AG09309 (cell line): ENCODE results near the gene NAT14.

Experiments used
- DNase-seq: peaks from one replicate; pipeline ENCODE4 v3.0.0-alpha.2; 2010; ENCODE audit warnings: low read depth
- H3K4me3 ChIP-seq: 2 replicates; pipeline ENCODE4 v1.5.1; 2011; ENCODE audit warnings: mild to moderate bottlenecking, low read depth, low read length, moderate library complexity; ENCODE audit not compliant: control insufficient read depth
- CTCF ChIP-seq: IDR thresholded peaks from 2 replicates; pipeline ENCODE4 v1.5.1; 2011; ENCODE audit warnings: mild to moderate bottlenecking, low read depth, low read length, inconsistent platforms; ENCODE audit not compliant: insufficient read depth, control insufficient read depth; ENCODE audit errors: missing control alignments

Gene NAT14

GRCh38 chr19:55504252-55504603 lies 19.2 kb downstream of the NAT14 start:
- TF ChIP-seq CTCF, result no peak
- no peak overlapping the region for H3K4me3 ChIP-seq
- no peak for DNase-seq

DNA sequence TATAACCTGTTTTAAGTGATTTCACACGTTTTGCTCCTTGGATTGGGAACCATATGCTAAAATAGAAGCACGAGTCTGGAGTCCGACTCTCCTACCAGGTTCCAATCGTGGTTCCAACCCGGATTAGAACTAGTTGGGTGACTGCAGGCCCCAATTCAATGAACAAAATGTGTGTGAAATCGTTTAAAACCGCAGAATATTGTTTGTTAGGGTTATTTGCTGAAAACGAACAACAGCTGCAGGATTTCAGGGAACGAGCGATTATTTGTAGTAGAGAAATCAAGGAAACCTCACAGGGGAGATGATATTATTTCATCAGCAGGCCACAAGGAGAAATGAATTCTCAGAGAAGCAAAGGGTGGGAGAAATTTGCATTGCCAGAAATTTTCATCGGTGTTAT lies 20.0 kb downstream of the NAT14 start:
- DNase-seq, result no peak
- H3K4me3 ChIP-seq, result no peak overlapping the region
- TF ChIP-seq CTCF, result no peak

GRCh38 chr19:55508120-55508519 lies 23.1 kb downstream of the NAT14 start:
- no peak for DNase-seq
- H3K4me3 ChIP-seq, result no peak overlapping the region
- TF ChIP-seq CTCF, result no peak

GRCh38 chr19:55516878-55517620 lies 32.1 kb downstream of the NAT14 start:
- no peak overlapping the region; the same call in 1 of the 2 replicates for H3K4me3 ChIP-seq
- TF ChIP-seq CTCF, result peak; percentile 99
- peak; percentile 72 for DNase-seq

DNA sequence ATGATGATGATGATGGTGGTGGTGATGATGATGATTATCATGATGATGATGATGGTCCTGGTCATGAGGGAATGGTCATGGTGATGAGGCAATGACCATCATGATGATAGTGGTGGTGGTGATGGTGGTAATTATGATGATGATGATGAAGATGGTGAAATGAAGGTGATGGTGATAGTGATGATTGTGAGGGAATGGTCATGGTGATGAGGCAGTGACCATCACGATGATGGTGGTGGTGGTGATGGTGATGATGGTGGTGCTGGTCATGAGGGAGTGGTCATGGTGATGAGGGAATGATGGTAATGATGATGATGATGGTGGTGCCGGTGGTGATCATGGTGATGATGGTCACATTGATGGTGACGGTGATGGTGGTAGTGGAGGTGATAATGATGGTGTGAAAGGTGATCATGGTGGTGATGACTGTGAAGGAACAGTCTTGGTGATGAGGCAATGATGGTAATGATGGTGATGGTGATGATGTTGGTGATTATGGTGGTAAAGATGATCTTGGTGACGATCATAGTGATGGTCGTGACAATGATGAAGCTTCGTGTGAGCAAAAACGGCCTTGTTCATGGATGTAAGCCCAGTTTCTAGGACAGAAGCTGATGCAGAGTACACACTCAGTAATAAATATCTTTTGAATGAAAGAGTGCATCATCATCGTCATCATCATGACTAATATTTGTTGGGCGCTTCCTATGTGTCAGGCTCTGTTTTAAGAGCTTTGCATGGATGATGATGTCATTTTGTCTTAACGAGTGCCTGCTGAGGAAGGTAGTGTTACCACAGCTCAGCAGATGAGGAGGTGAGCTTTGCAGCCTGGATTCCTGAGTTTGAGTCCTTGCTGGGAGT lies 34.7 kb downstream of the NAT14 start:
- H3K4me3 ChIP-seq, result no peak overlapping the region
- no peak for TF ChIP-seq CTCF
- peak; percentile 81 for DNase-seq

- no peak for DNase-seq
- no peak for TF ChIP-seq CTCF
- no peak overlapping the region for H3K4me3 ChIP-seq
Measured at GRCh38 chr19:55520691-55521292, 35.8 kb downstream of the NAT14 start.
